ENCODE results near the gene PRKN.
"Not testable (repeated sequence)": the region's sequence is repeated elsewhere in the genome, so short reads cannot be mapped to it uniquely, and the experiment has no call there.

Gene PRKN

DNA sequence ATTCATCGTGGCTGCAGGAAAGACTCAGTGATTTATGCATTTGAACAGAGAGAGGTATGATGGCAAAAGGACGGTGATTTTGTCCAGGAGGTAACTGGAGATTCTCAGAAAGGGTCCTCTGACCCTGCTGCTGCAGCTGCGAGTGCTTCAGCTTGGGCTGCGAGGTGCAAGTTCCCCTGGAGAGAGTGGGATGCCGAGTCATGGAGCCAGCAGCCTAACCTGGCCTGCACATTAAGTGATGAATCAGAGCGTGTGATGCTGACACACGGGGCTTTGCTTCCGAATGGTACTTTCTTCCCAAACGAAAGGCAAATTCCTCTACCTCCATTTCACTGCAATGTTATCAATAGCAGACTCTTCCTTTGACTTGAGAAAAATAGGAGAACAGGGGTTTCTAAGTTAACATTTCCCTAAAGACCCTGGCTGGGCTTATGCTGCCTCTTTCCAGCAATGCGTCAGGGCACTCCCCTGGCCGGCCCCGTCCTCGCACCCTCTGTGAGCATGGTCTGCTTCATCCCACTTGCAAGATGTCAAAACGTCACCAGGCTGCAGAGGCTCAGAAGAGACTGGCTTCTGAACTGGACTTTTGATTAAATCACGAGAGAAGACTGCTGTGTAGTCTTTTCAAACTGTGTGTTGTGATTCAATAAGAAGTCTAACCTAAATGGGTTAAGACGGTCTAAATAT lies 825.7 kb downstream of the PRKN start:
- no peak for DNase-seq (ENCODE audit: low spot score)

DNA sequence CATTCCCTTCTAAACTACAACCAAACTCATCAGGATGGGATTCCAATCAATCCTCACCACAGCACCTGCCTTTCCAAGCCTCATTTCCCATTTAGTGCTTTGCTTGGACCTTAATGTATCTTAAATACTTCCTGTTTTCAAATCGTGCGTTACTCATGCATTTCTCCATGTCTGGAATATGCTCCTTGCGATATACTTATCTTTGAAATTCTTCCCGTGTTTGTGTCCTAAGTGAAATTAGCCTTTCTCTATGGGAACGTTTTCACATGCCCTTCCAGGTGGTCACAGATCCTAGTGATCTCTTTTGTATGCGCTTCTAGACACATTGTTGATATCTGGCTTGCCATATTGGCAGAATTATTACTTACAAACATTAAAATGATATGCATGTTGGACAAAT lies 833.1 kb downstream of the PRKN start:
- no peak for DNase-seq (ENCODE audit: low spot score)

DNA sequence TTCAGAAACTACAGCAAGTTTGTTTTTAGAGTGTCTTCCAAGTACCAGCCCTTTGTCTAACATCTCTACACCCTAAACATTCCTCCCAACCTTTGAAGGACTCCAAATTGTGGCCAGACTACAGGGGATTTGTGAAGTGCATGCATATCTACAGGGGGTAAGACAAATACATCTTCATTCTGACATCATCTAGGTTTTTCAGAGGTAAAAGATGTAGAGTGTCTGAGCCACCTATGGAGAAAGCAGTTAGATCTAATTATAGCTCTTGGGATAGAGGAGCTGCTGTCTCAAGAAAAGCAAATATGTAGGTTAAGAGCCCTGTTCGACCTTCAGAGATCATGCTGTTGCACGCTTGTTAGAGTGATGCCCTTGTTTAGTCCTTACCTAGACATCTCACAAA lies 836.0 kb downstream of the PRKN start:
- no peak for DNase-seq (ENCODE audit: low spot score)

DNA sequence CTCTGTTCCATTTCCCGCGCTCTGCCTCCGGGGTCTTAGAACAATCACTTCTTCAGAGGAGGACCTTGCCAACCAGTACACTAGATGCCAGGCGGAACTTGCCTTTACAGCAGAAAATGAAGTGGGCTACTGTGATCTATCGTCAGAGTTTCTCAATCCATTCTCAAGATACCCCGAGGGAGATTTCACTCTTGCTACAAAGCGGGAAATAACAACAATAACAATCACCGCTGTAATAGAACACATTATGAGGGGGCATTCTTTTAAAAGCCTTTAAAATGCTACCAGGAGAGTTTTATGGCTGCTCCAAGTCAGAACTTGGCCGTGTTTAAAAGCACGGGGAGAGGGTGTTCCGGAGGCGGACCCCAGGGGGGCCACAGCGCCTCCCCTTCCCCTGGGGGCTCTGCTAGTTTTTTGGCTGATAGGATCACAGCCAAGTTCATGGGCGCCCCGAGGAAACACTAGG lies 836.7 kb downstream of the PRKN start:
- no peak for DNase-seq (ENCODE audit: low spot score)

DNA sequence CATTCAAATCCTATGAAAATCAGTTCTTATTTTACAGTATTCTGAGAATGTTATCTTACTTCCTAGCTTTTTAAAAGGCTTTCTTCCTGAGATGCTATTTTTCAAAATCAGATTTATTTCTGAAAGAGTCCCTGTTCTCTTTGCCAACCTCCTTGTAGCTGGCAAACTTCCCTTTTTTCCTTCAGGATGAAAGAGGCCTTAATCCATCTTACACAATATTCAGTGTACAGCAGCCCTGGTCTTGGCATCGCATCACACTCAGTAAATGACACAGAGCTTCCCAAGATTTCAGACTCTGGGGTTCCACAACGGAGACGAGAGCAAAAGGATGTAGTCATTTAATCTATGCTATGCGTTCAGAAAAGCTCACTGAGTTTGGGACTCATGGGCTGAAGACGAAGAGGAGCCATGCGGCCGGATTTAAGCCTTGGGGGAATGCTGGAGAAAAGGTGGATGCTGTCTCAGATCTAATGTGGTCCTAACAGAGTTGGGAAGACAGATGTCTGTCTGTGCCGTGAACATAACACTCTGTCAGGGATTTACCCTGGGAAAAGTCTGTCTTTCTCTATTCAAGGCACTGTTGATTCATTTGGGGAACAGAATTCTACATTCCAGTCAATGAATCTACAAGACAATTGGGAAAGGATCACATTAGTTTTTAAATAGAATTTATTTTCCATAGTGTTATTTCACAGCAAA lies 837.3 kb downstream of the PRKN start:
- DNase-seq (ENCODE audit: low spot score), result no peak

DNA sequence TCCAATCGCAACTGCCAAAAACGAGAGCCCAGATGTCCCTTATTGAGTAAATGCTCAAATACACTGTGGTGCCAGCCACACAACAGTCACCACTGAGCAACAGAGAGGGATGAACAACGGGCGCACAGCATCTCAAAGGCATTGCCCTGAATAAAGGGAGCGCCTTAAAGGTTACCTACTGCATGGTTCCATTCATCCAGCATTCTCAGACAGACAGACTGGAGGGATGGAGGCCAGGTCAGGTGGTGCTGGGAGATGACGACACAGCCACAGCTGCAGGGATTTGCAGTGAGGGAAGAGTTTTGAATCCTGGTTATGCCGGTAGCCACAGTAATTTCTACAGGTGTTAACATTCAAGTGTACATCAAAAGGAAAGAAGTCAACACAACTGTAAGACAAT lies 838.2 kb downstream of the PRKN start:
- DNase-seq (ENCODE audit: low spot score), result no peak

DNA sequence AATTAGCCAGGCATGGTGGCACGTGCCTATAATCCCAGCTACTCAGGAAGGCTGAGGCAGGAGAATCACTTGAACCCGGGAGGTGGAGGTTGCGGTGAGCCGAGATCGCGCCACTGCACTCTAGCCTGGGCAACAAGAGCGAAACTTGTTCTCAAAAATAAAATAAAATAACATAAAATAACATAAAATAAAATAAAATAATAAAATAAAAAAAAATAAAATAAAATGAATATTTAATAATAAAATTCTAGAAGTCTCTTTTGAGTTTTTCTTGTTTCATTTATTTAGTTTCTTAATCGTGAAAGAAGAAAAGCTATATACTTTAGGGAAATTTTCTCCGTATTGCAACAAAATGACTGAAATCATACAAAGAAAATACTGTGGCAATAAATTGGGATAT lies 841.0 kb downstream of the PRKN start:
- DNase-seq (ENCODE audit: low spot score), result not testable (repeated sequence)

DNA sequence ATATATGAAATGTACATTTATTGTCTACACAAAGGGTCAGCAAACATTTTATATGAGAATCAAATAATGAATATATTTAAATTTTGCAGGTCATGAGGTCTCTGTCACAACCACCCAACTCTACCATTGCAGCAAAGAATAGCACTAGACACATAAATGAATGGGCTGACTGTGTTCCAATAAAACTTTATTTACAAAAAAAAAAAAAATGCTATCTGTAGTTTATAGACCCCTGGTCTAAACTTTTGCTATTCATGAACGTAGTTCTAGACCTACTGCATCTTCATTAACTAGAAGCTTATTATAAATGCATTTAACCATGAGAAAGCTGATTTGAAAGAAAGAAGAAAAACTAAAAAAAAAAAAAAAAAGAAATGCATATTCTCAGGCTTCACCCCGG lies 842.8 kb downstream of the PRKN start:
- DNase-seq (ENCODE audit: low spot score), result no peak

DNA sequence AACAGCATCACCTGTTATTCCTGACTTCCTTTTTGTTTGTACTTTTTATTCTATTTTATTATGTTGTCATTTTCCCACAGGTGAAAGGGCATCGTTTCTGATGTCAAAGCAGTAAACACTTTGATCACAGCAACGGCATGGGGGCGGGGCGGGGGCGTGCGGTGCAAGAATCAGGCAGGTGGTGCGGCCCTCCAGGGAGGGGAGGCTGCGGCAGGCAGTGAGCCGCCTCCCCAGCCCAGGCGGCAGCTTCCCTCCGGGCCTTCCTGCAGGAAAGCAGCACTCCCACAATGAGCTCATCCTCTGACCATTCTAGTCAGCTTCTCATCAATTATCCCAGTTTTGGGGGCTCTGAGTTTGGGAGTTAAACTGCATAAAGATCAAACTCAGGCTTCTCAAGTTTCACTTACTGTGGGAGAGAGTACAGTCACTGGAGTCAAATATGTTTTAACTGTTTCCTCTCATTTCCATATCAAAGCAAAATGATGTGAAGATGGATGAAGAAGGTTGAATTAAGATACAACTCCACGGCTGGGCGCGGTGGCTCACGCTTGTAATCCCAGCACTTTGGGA lies 845.3 kb downstream of the PRKN start:
- DNase-seq (ENCODE audit: low spot score), result no peak

DNA sequence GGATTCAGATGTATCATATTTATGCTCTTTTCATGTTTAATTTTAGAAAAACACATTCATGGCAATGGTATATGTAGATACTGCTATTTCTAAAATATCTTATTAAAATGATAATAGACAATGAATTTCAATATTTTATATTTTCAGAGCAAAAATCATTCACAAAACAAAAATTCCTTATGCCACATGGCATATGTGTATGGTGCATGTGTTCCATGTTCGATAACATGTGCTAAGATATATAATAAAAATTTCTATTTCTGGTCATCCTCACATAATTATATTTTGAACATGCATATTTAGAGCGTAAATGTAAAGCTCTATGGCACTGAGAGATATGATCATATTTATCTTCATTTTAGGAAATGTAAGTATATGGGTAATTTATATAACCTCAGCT lies 847.5 kb downstream of the PRKN start:
- DNase-seq (ENCODE audit: low spot score), result no peak

DNA sequence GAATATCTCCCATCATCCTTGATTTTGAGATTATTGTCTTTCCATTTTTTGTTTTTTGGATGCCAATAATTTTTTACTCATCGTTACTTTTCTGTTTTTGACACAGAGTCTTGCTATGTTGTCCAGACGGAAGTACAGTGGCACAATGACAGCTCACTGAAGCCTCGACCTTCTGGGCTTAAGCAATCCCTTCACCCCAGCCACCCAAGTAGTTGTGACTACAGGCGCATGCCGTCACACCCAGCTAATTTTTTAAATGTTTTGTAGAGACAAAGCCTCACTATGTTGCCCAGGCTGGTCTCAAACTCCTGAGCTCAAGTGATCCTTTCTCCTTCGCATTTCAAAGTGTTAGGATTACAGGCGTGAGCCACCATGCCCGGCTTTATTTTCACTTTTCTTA lies 851.3 kb downstream of the PRKN start:
- no peak for DNase-seq (ENCODE audit: low spot score)

DNA sequence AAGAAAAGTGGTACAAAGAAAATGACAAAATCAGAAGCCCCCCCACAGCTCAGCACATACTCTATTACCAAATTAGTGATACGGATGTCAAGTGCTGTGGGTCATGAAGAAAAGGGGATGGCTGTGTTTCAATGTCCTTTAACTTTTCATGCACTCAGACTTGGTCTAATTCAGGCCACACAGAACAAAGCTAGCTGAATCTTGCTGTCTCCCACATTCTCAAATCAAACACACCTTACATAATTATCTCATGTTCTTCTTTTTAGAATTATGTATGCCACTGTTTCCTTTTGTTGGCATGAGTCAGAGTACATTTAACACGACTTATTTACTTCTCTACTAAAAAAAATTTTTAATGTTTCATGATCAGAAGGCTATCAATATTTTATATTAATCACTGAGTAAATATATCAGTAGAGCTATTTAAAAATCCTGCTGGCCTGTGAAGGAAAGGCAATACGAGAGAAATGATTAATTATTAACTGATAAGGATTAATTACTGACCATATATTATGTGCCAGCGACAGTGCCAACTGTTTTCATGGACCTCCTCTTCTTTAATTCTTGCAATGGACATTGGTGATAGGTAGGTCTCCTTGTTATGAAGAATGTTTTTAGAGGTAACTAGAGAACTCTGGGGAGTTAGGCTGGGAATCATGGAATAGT lies 857.2 kb downstream of the PRKN start:
- DNase-seq (ENCODE audit: low spot score), result no peak

DNA sequence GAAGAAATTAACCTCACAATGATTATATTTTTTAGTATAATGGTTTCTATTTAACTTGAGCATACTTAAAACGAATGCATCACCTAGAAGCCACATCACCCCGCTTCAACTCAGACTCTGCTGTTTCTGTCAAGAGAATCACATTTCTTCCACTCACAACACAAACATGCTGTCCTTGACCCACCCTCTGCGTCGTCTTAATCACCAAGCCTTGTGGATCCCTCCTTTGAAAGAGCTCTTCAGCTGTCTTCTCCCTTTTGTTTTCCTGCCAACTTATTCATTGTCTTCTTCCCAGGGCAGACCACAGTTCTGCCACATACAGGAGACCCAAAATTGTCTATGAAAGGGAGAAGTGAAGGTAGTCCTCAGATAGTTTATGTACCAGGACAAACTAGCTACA lies 858.1 kb downstream of the PRKN start:
- DNase-seq (ENCODE audit: low spot score), result no peak

DNA sequence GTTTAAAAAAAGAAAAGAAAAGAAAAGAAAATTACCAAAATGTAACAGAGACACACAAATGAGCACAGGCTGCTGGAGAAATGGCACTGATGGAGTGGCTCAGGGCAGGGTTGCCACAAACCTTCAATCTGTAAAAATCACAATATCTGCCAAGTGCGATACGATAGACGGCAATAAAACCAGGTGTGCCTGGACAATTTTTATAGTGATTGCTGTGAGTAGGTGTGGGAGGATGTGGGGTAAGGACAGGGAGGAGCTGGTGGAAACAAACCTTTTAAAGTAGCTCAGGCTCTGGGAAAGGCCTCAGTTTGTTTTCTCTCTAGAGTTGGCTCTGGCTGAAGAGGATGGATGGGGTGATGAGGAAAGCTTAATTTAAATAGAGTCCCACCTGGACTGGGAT lies 861.0 kb downstream of the PRKN start:
- DNase-seq (ENCODE audit: low spot score), result no peak

DNA sequence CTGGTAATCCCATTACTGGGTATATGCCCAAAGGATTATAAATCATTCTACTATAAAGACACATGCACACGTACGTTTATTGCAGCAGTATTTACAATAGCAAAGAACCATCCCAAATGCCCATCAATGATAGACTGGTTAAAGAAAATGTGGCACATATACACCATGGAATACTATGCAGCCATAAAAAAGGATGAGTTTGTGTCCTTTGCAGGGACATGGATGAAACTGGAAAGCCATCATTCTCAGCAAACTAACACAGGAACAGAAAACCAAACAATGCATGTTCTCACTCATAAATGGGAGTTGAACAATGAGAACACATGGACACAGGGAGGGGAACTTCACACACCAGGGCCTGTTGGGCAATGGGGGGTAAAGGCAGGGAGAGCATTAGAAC lies 866.5 kb downstream of the PRKN start:
- not testable (repeated sequence) for DNase-seq (ENCODE audit: low spot score)

DNA sequence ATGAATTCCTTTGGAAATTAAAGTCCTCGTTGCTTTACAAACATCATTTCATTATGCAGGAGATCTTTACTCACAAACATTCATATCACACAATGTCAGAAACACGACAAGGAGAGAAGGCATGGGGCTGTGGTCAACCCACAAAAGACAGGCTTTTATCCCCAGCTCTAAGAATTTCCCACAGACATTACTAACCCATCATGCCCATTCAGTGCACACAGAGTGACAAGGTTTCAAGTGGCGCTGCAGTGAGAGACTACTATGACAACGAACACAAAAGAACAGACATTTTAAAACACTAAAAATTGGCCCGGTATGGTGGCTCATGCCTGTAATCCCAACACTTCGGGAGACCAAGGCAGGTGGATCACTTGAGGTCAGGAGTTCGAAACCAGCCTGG lies 873.9 kb downstream of the PRKN start:
- no peak for DNase-seq (ENCODE audit: low spot score)

DNA sequence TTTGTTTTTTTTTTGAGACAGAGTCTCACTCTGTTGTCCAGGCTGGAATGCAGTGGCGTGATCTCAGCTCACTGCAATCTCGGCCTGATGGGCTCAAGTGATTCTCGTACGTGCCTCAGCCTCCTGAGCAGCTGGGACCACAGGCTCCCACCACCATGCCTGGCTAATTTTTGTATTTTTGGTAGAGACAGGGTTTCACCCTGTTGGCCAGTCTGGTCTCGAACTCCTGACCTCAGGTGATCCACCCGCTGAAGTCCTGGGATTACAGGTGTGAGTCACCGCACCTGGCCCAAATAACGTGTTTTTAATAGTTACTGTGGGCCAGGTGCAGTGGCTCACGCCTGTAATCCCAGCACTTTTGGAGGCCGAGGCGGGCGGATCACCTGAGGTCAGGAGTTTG lies 876.1 kb downstream of the PRKN start:
- not testable (repeated sequence) for DNase-seq (ENCODE audit: low spot score)

DNA sequence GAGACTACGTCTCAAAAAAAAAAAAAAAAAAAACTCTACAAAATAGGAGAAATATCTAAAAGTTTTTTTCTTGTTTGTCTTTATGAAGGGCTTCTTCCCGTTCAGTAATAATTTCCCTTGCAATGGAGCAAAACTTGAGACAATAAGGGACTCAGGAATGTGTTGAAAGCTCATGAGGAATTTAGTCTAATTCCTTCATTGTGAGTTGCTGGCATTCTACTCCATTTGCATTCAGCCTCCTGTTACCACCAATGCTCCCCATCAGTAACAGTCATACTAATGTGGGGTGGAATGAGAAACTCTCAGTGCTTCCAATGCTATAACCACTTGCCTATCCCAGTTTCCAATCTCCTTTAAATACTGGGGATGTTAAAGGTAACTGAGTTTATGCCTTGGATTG lies 877.0 kb downstream of the PRKN start:
- no peak for DNase-seq (ENCODE audit: low spot score)

DNA sequence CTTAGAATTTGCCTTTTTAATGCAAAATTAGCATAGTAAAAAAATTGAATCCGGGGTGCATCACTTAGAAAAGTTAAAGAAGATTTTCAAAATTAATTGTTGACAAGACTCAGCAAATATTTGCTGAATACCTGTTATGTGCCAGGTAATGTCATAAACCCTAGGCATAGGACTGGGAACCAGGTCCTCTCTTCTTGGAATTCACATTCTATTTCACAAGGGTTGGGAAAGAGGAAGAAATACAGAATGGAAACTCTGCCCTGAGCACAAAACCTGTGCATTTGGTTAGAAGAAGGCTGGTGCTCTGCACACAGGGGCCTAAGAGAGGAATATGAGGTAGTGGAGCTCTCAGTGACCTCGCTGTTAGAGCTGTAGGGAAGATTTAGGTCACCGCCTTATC lies 879.9 kb downstream of the PRKN start:
- no peak for DNase-seq (ENCODE audit: low spot score)

DNA sequence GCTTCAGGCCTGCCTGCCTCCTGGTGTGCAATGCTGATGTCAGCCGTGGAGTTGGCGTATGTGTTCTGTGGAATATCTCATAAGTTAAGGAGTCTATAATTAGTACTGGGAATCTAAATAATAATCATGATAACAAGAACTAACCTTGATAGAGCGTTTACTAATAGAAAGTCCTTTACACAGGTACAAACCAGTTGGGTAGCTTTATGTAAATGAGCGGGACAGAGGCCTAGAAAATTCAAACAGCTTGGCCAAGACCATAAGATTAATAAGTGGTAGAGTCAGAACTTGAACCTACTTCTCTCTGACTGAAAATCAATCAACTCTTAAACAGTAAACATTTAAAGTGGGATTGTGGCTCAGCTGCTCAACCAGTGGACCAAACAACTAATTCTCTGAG lies 882.8 kb downstream of the PRKN start:
- DNase-seq (ENCODE audit: low spot score), result no peak

DNA sequence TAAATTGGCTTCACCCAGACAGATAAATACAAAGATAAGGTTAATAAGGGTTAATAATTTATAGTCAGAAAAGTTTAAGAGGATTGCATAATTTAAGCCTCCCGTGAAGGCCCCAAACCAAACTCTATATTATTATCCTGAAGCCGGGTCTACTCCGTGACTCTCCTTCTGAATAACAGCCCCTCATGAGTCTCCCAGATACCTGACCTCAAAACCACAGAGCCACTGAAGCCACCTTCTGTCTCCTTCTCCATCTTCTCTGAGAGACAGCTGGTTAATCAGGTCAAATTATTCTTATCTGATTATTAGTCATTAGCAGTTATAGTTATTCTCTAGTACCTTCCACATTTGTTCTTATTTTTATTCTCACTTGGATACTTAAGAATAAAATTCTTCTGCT lies 884.5 kb downstream of the PRKN start:
- no peak for DNase-seq (ENCODE audit: low spot score)

DNA sequence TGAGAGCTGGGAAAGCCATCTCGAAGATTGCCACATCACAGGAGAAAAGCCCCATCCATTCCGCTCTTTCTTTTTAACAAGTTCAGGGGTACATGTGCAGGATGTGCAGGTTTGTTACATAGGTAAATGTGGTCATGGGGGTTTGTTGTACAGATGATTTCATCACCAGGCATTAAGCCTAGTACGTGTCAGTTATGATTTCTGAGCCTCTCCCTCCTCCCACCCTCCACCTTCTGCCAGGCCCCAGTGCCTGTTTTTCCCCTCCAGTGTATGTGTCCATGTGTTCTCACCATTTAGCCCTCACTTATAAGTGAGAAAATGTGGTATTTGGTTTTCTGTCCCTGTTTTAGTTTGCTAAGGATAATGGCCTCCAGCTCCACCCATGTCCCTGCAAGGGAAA lies 887.2 kb downstream of the PRKN start:
- no peak for DNase-seq (ENCODE audit: low spot score)

Measured in NAMALWA (cell line).